Right atrium auricular region (tissue), 2 donors: ENCODE results near the gene BPIFB2. TPM values are rescaled to one million over a fixed set of nuclear protein-coding genes. Genes with fewer than 3 reads are reported as not detected.

Experiments used
- DNase-seq: peaks from one replicate; pipeline ENCODE4 v3.0.0-alpha.2; 2019; ENCODE audit warnings: low spot score
- H3K27ac ChIP-seq, 2 donors: fragments of 200-600 bp; sonication (generic); 1 replicate in 1 of 2; 2 replicates in 1 of 2; pipeline ENCODE4 v1.5.1; 2016 to 2019
- H3K27me3 ChIP-seq, 2 donors: fragments of 200-600 bp; sonication (generic); one replicate each; pipeline versions ENCODE4 v1.5.1 to v1.6.0; 2017 to 2019
- H3K36me3 ChIP-seq: fragments of 200-600 bp; sonication (generic); one replicate; pipeline ENCODE4 v1.5.1; 2016
- H3K4me1 ChIP-seq, 2 donors: fragments of 200-600 bp; sonication (generic); one replicate each; pipeline versions ENCODE4 v1.5.1 to v1.6.0; 2017 to 2019
- H3K4me3 ChIP-seq, 2 donors: fragments of 200-600 bp; sonication (generic); 1 replicate in 1 of 2; 2 replicates in 1 of 2; pipeline ENCODE4 v1.5.1; 2017 to 2019; ENCODE audit warnings: mild to moderate bottlenecking in 1 of 2, moderate library complexity in 1 of 2
- H3K9me3 ChIP-seq, 2 donors: fragments of 200-600 bp; sonication (generic); one replicate each; pipeline ENCODE4 v1.5.1; 2019
- total RNA-seq, 2 donors: library from RNA; depleted of rRNA; stranded (reverse); fragments of >200 nt; gene quantifications; one replicate each; pipeline ENCODE4 v1.1.0, GENCODE V29; 2016
- TF ChIP-seq, protein P1 (sequence below), 2 donors: fragments of 200-600 bp; sonication (generic); IDR thresholded peaks; one replicate each; pipeline ENCODE4 v1.5.1; 2019; ENCODE audit warnings: antibody characterized with exemption in 2 of 2

BPIFB2 gene
- total RNA-seq, 2 donors from 2014 or later: not detected

GRCh38 chr20:33010674-33011449 is 3.4 kb downstream of the BPIFB2 start:
- Histone ChIP-seq H3K27me3 (no peaks in the 10 kb centered on the region), H3K9me3 (no peaks in the 10 kb centered on the region), H3K36me3 (no peaks in the 10 kb centered on the region), H3K27ac (no peak overlapping the region), H3K4me1 (no peaks in the 10 kb centered on the region), H3K4me3 (no peak overlapping the region)
- TF ChIP-seq, protein P1, sequence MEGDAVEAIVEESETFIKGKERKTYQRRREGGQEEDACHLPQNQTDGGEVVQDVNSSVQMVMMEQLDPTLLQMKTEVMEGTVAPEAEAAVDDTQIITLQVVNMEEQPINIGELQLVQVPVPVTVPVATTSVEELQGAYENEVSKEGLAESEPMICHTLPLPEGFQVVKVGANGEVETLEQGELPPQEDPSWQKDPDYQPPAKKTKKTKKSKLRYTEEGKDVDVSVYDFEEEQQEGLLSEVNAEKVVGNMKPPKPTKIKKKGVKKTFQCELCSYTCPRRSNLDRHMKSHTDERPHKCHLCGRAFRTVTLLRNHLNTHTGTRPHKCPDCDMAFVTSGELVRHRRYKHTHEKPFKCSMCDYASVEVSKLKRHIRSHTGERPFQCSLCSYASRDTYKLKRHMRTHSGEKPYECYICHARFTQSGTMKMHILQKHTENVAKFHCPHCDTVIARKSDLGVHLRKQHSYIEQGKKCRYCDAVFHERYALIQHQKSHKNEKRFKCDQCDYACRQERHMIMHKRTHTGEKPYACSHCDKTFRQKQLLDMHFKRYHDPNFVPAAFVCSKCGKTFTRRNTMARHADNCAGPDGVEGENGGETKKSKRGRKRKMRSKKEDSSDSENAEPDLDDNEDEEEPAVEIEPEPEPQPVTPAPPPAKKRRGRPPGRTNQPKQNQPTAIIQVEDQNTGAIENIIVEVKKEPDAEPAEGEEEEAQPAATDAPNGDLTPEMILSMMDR (IDR thresholded peaks at IDR 0.05): no peak
- no peak for DNase-seq

DNA sequence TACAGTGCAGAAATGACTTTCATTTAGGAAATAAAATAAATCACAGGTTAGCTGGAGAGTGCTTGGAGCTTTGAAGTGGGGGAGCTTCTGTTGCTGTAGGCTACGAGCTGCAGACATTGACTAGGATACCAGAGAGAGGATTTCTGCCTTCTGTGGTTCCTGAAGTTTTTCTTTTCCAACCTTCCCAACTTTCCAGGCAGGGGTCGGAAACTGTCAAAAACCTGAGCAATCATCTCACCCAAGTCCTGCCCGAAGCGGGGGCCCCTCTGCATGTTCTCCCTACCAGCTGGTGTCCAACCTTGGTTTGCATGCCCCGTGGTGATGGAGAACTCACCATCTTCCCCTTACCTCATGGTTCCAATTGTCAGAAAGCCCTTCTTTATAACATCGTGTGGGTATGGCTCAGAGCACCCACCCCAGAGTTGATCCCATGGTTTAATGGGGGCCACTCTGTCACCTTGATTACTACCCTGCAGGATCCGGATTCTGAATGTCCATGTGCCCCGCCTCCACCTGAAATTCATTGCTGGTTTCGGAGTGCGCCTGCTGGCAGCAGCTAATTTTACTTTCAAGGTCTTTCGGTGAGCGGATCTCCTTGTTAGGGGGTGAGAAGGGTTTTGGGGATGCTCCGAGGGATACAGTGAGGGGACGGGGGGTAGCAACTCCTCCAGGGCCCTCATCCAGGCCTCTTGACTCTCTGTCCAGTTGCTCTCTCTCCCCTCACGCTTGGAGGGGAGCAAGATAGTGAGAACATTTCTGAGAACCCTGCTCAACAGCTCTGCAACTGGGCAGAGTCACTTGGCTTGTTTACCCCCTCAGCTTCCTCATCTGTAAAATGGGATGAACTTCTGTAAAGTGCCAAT is 5.1 kb downstream of the BPIFB2 start:
- Histone ChIP-seq H3K9me3 (no peaks in the 10 kb centered on the region), H3K36me3 (no peaks in the 10 kb centered on the region), H3K27me3 (no peaks in the 10 kb centered on the region), H3K27ac (no peak overlapping the region), H3K4me1 (no peaks in the 10 kb centered on the region), H3K4me3 (no peak overlapping the region)
- TF ChIP-seq, protein P1 (IDR thresholded peaks at IDR 0.05): no peak
- no peak for DNase-seq

DNA sequence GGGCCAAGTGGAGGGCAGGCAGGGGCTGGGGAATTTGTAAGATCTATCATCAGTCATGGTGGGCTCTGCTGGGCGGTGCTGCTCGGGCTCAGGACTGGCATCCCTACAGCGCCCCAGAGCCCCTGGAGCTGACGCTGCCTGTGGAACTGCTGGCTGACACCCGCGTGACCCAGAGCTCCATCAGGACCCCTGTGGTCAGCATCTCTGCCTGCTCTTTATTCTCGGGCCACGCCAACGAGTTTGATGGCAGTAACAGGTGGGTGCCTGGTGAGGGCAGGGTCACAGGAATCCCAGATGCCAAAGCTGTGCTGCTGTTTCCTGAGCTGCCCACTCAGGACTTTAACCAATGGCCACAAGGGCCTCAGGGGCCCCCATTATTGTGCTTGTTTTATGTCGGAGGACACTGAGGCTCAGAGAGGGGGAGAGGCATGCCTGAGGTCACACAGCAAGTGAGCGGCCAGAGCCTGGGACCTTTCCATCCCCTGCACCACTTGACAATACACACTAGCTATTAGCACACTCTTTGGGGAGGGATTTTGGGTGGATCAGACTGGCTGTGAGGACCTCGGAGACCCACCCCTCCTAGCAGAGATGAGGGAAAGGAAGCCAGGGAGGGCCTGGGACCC is 6.3 kb downstream of the BPIFB2 start:
- no peak overlapping the region for H3K27ac ChIP-seq
- H3K36me3 ChIP-seq: no peaks in the 10 kb centered on the region
- no peak overlapping the region for H3K4me3 ChIP-seq
- no peaks in the 10 kb centered on the region for H3K27me3 ChIP-seq
- H3K9me3 ChIP-seq: no peaks in the 10 kb centered on the region
- no peak for DNase-seq
- H3K4me1 ChIP-seq: no peaks in the 10 kb centered on the region
- TF ChIP-seq, protein P1 (IDR thresholded peaks at IDR 0.05): no peak

DNA sequence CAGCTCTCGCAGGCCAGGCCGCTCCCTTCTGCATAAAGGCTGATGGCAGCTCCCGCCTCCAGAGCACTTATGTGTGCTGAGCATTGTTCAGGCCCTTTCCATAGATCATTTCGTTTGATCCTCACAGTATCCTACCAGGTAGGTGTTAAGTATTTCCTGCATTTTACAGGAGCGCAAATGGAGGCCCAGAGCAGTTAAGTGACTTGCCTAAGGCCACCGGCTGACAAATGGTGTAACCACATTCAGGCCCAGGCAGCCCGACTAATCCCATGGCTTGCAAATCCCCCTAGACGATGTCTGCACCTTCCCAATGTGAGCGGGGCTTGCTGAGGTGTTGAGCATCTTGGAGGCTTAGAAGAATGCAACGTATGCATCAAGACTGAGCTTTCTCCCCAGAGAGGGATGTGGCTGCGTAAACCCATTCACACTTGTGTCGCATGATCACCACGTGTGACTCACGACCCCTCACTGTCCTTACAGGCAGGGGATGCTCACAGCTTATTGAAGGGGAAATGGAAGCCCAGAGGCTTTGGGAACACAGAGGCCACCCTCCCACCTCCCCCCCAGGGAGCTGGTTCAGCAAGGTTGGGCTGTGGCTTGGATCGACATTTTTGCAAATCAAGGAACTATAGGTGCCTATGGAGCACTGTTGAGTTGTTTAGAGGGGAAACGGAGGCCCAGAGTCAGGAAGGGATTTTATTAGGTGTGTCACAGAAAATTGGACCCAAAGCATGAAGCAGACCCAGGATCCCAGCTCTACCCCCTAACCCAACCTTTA is 7.0 kb downstream of the BPIFB2 start:
- no peak overlapping the region for H3K4me3 ChIP-seq
- H3K27ac ChIP-seq: no peak overlapping the region
- no peaks in the 10 kb centered on the region for H3K36me3 ChIP-seq
- DNase-seq: no peak
- TF ChIP-seq, protein P1 (IDR thresholded peaks at IDR 0.05): no peak
- H3K4me1 ChIP-seq: no peaks in the 10 kb centered on the region
- H3K27me3 ChIP-seq: no peaks in the 10 kb centered on the region
- no peaks in the 10 kb centered on the region for H3K9me3 ChIP-seq

GRCh38 chr20:33015114-33015484 is 7.6 kb downstream of the BPIFB2 start:
- H3K36me3 ChIP-seq: no peaks in the 10 kb centered on the region
- no peak overlapping the region for H3K27ac ChIP-seq
- DNase-seq: no peak
- H3K27me3 ChIP-seq: no peaks in the 10 kb centered on the region
- H3K4me1 ChIP-seq: no peaks in the 10 kb centered on the region
- TF ChIP-seq, protein P1 (IDR thresholded peaks at IDR 0.05): no peak
- H3K4me3 ChIP-seq: no peak overlapping the region
- H3K9me3 ChIP-seq: no peaks in the 10 kb centered on the region
